Measurements from ENCODE around the gene GINS1. TPM values are rescaled to one million over a fixed set of nuclear protein-coding genes. Genes with fewer than 3 reads are reported as not detected.
A peak's percentile ranks its signal among the peaks of the same experiment; 100 is the strongest.

The GINS1 gene
- total RNA-seq, 1 experiment from 2014 or later: 74.3 TPM

GRCh38 chr20:25487975-25488374 is 80.5 kb downstream of the GINS1 start:
- Histone ChIP-seq H3K27me3 (ENCODE audit: insufficient read depth, low read length) (no peaks in the 10 kb centered on the region), H3K79me1 (ENCODE audit: insufficient read depth, low read depth, low read length, poor library complexity, severe bottlenecking) (no peaks in the 10 kb centered on the region), H2BK20ac (ENCODE audit: low read depth, low read length, poor library complexity, severe bottlenecking) (no peak overlapping the region), H3T11ph (ENCODE audit: low read length) (no peak overlapping the region), H3K79me2 (ENCODE audit: insufficient read depth, low read length) (no peaks in the 10 kb centered on the region), H3K4me1 (ENCODE audit: insufficient read depth, low read length) (no peaks in the 10 kb centered on the region; the same call in 1 of the 2 replicates), H3K9me3 (ENCODE audit: control insufficient read depth, low read depth, low read length) (no peaks in the 10 kb centered on the region), H3K4ac (ENCODE audit: low read depth, low read length) (no peak overlapping the region), H3K14ac (ENCODE audit: insufficient read depth, low read length) (no peak overlapping the region), H2AFZ (ENCODE audit: low read length) (no peak overlapping the region), H2BK120ac (ENCODE audit: low read depth, low read length, poor library complexity, severe bottlenecking) (no peak overlapping the region), H4K5ac (ENCODE audit: insufficient read length, low read depth, low read length) (no peak overlapping the region), H2BK15ac (ENCODE audit: low read depth, low read length) (no peak overlapping the region), H4K8ac (replicated peaks; ENCODE audit: insufficient read length, low read depth, low read length) (no peak overlapping the region), H3K23ac (ENCODE audit: insufficient read length, low read depth, low read length) (no peak overlapping the region), H3K9ac (ENCODE audit: extremely low read depth, insufficient read length, low read length) (no peak overlapping the region), H4K20me1 (ENCODE audit: control insufficient read depth, insufficient read depth, insufficient read length) (no peaks in the 10 kb centered on the region), H3K4me2 (ENCODE audit: insufficient read depth, insufficient read length, low read length) (no peak overlapping the region), H2BK12ac (ENCODE audit: insufficient read length, low read depth, low read length) (no peak overlapping the region), H2BK5ac (ENCODE audit: insufficient read length, low read length) (no peak overlapping the region), H3K56ac (ENCODE audit: insufficient read length, low read depth, low read length) (no peak overlapping the region), H3K23me2 (ENCODE audit: insufficient read length, low read depth, low read length, poor library complexity, severe bottlenecking) (no peaks in the 10 kb centered on the region), H3K18ac (ENCODE audit: insufficient read length, low read depth, low read length) (no peak overlapping the region), H2AK5ac (ENCODE audit: insufficient read length, low read length) (no peak overlapping the region), H4K91ac (ENCODE audit: insufficient read length, low read depth, low read length) (no peak overlapping the region), H3K27ac (ENCODE audit: insufficient read length, low read depth, low read length) (no peak overlapping the region)
- no peaks in the 10 kb centered on the region; a peak in 1 of 5 replicates for H3K9me3 Mint-ChIP-seq
- WGBS (ENCODE audit: extremely low coverage, insufficient read length, low lambda C conversion rate): no CpG with 5 or more reads among the region's 11 CpGs
- DNase-seq: no peak
- H3K4me3 Mint-ChIP-seq: no peak overlapping the region; a peak in 1 of 5 replicates
- TF ChIP-seq CTCF (conservative IDR thresholded peaks at IDR 0.05): no peak
- H3K27me3 Mint-ChIP-seq (ENCODE audit: low read depth): no peaks in the 10 kb centered on the region; the same call in 1 of the 2 replicates
- H3K36me3 Mint-ChIP-seq (ENCODE audit: insufficient read depth in 1 of 3, low read depth in 3 of 3): peaks cover 32 to 74% (median 69%) of the 10 kb centered on the region in 3 experiments
- H3K4me1 Mint-ChIP-seq: peaks cover 28 to 39% of the 10 kb centered on the region in 2 experiments
- H3K27ac Mint-ChIP-seq: peak overlapping the region in 1 of 3 experiments; percentile 94; a peak in 2 of 7 replicates
